Activated CD8-positive, alpha-beta memory T cell treated with anti-CD3 and anti-CD28 coated beads, Interleukin-2, amount 10 ng/mL, durations not matched to agents 7 days and 5 days (primary cell): ENCODE measurements around the gene CERS6. TPM values are rescaled to one million over a fixed set of nuclear protein-coding genes. Genes with fewer than 3 reads are reported as not detected.

Experiments
- ATAC-seq: fragments of 150-1000 bp; cut with Tn5 transposase; one replicate; pipeline ENCODE4 v1.10.0; 2021; ENCODE audit warnings: moderate library complexity
- CTCF ChIA-PET: fragments of 350-600 bp; sonication (Branson Sonifier 250); formaldehyde crosslinking; loops from one replicate; lab custom pipeline; 2021; ENCODE audit warnings: antibody characterized with exemption; lab: Charles Lee
- DNase-seq: peaks from one replicate; pipeline ENCODE4 v3.0.0-alpha.2; 2020
- H3K27ac Mint-ChIP-seq: one replicate; pipeline ENCODE4 v1.8.0; 2021; ENCODE audit warnings: mild to moderate bottlenecking, mixed read lengths
- H3K27me3 Mint-ChIP-seq: one replicate; pipeline ENCODE4 v1.8.0; 2021; ENCODE audit warnings: mixed read lengths
- H3K36me3 Mint-ChIP-seq: one replicate; pipeline ENCODE4 v1.8.0; 2021; ENCODE audit warnings: mild to moderate bottlenecking, mixed read lengths
- H3K4me1 Mint-ChIP-seq: one replicate; pipeline ENCODE4 v1.8.0; 2021; ENCODE audit warnings: mixed read lengths
- H3K4me3 Mint-ChIP-seq: one replicate; pipeline ENCODE4 v1.8.0; 2021; ENCODE audit warnings: mild to moderate bottlenecking, moderate library complexity, mixed read lengths
- H3K9me3 Mint-ChIP-seq: one replicate; pipeline ENCODE4 v1.8.0; 2022; ENCODE audit warnings: low read depth, mixed read lengths
- total RNA-seq, 2 experiments: library from RNA; stranded (reverse); gene quantifications; one replicate each; pipeline ENCODE4 v1.2.3, GENCODE V29; 2021

CERS6 gene
- total RNA-seq, 2 experiments from 2014 or later: 5.0 to 12.7 TPM

- Mint-ChIP-seq H3K36me3 (peaks cover 1% of the 10 kb centered on the region), H3K4me1 (peaks cover 21% of the 10 kb centered on the region), H3K4me3 (no peak overlapping the region), H3K27ac (no peak overlapping the region), H3K9me3 (peaks cover 2% of the 10 kb centered on the region), H3K27me3 (peaks cover 26% of the 10 kb centered on the region)
- CTCF ChIA-PET: no interaction called here
- DNase-seq (no peak), ATAC-seq (no peak)
These were observed 24.6 kb upstream of the CERS6 start for GRCh38 chr2:168431301-168432024.

DNA sequence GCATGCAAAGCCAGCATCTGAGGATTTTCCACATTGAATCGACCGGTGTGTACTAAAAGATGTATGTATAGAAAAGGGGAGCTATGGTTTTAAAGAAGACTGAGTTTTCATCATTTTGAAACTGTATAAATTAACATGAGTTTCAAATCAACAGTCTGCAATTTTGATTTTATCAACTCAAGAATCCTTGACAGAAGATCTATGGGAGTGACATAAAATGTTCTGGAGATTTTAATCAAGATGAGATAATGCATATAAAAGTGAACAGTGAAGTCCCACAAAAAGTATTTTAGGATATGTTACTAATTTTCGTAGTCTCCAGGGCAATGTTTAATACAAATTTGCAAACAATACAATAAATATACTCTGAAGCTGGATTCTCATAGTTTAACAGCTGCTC, 24.0 kb upstream of the CERS6 start:
- Mint-ChIP-seq H3K27ac (no peak overlapping the region), H3K36me3 (peaks cover 1% of the 10 kb centered on the region), H3K4me3 (no peak overlapping the region), H3K9me3 (peaks cover 2% of the 10 kb centered on the region), H3K4me1 (peaks cover 16% of the 10 kb centered on the region), H3K27me3 (peaks cover 26% of the 10 kb centered on the region)
- CTCF ChIA-PET: no interaction called here
- ATAC-seq: no peak
- DNase-seq: no peak

- Mint-ChIP-seq H3K4me3 (no peak overlapping the region), H3K36me3 (peaks cover 1% of the 10 kb centered on the region), H3K9me3 (peaks cover 2% of the 10 kb centered on the region), H3K27ac (peak overlapping the region; percentile 41), H3K27me3 (peaks cover 27% of the 10 kb centered on the region), H3K4me1 (peaks cover 16% of the 10 kb centered on the region)
- DNase-seq: no peak
- ATAC-seq: peak; percentile 42
- CTCF ChIA-PET: no interaction called here
These were observed 23.4 kb upstream of the CERS6 start for GRCh38 chr2:168432565-168433186.

GRCh38 chr2:168433527-168433926, 22.5 kb upstream of the CERS6 start:
- no peak overlapping the region for H3K27ac Mint-ChIP-seq
- ATAC-seq (no peak), DNase-seq (no peak)
- H3K9me3 Mint-ChIP-seq: peaks cover 2% of the 10 kb centered on the region
- peaks cover 27% of the 10 kb centered on the region for H3K27me3 Mint-ChIP-seq
- peaks cover 1% of the 10 kb centered on the region for H3K36me3 Mint-ChIP-seq
- CTCF ChIA-PET: no interaction called here
- H3K4me1 Mint-ChIP-seq: peaks cover 16% of the 10 kb centered on the region
- no peak overlapping the region for H3K4me3 Mint-ChIP-seq

GRCh38 chr2:168434146-168434545, 21.9 kb upstream of the CERS6 start:
- Mint-ChIP-seq H3K27me3 (peaks cover 24% of the 10 kb centered on the region), H3K4me1 (peaks cover 16% of the 10 kb centered on the region), H3K27ac (no peak overlapping the region), H3K4me3 (no peak overlapping the region), H3K9me3 (no peaks in the 10 kb centered on the region), H3K36me3 (peaks cover 1% of the 10 kb centered on the region)
- ATAC-seq: no peak
- DNase-seq: no peak
- CTCF ChIA-PET: interaction anchor here (0.8 kb wide), 1 partner anchor 14 kb away, joined by 3 read pairs; no protein-coding TSS in a partner anchor

GRCh38 chr2:168436840-168437239, 19.2 kb upstream of the CERS6 start:
- no peaks in the 10 kb centered on the region for H3K9me3 Mint-ChIP-seq
- CTCF ChIA-PET: no interaction called here
- H3K4me3 Mint-ChIP-seq: no peak overlapping the region

GRCh38 chr2:168438553-168438952, 17.5 kb upstream of the CERS6 start:
- Mint-ChIP-seq H3K27me3 (peaks cover 9% of the 10 kb centered on the region), H3K4me3 (no peak overlapping the region), H3K36me3 (no peaks in the 10 kb centered on the region), H3K27ac (no peak overlapping the region), H3K9me3 (no peaks in the 10 kb centered on the region), H3K4me1 (no peaks in the 10 kb centered on the region)
- CTCF ChIA-PET: no interaction called here
- ATAC-seq (no peak), DNase-seq (no peak)

More at GRCh38 chr2:168436840-168437239, 19.2 kb upstream of the CERS6 start:
- H3K4me1 Mint-ChIP-seq: peaks cover 14% of the 10 kb centered on the region
- ATAC-seq: no peak
- no peak overlapping the region for H3K27ac Mint-ChIP-seq
- DNase-seq: no peak
- peaks cover 17% of the 10 kb centered on the region for H3K27me3 Mint-ChIP-seq
- peaks cover 1% of the 10 kb centered on the region for H3K36me3 Mint-ChIP-seq

- Mint-ChIP-seq H3K27ac (no peak overlapping the region), H3K36me3 (no peaks in the 10 kb centered on the region), H3K4me1 (no peaks in the 10 kb centered on the region), H3K27me3 (peaks cover 5% of the 10 kb centered on the region), H3K4me3 (no peak overlapping the region), H3K9me3 (peaks cover 2% of the 10 kb centered on the region)
- no peak for DNase-seq
- no peak for ATAC-seq
- CTCF ChIA-PET: interaction anchor here (0.8 kb wide), 1 partner anchor 15 kb away, joined by 3 read pairs; no protein-coding TSS in a partner anchor
These were observed 16.5 kb upstream of the CERS6 start for GRCh38 chr2:168439536-168439935.

GRCh38 chr2:168441214-168441872, 14.7 kb upstream of the CERS6 start:
- Mint-ChIP-seq H3K4me1 (no peaks in the 10 kb centered on the region), H3K9me3 (peaks cover 9% of the 10 kb centered on the region), H3K36me3 (peaks cover 4% of the 10 kb centered on the region), H3K27me3 (peaks cover 5% of the 10 kb centered on the region), H3K27ac (no peak overlapping the region), H3K4me3 (no peak overlapping the region)
- ATAC-seq (no peak), DNase-seq (no peak)
- CTCF ChIA-PET: no interaction called here

DNA sequence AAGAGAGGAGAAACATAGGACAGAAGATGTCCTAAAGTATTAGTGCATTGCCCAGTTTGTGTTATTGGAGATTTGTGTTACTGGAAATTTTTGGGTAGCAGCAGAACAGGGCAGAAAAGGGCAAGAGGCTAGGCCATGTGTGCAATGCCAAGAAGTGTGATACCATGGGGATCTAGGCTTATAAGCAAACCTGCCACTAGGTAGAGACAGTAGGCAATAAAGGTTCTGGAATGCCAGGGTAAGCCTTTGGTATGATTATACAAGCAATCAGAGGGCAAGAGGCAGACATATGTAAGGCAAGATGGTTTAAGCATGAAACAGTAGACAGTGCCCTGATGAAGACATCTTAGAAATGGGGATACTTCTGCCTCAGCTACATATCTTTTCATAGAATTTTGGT, 12.3 kb upstream of the CERS6 start:
- Mint-ChIP-seq H3K27me3 (peaks cover 5% of the 10 kb centered on the region), H3K36me3 (peaks cover 6% of the 10 kb centered on the region), H3K27ac (no peak overlapping the region), H3K4me1 (no peaks in the 10 kb centered on the region), H3K4me3 (no peak overlapping the region), H3K9me3 (peaks cover 9% of the 10 kb centered on the region)
- no peak for ATAC-seq
- DNase-seq: no peak
- CTCF ChIA-PET: no interaction called here

- DNase-seq (no peak), ATAC-seq (no peak)
- Mint-ChIP-seq H3K4me1 (no peaks in the 10 kb centered on the region), H3K4me3 (no peak overlapping the region), H3K9me3 (peaks cover 9% of the 10 kb centered on the region), H3K27ac (no peak overlapping the region), H3K27me3 (peaks cover 10% of the 10 kb centered on the region), H3K36me3 (peaks cover 6% of the 10 kb centered on the region)
- CTCF ChIA-PET: no interaction called here
These were observed 10.1 kb upstream of the CERS6 start for GRCh38 chr2:168445960-168446359.

DNA sequence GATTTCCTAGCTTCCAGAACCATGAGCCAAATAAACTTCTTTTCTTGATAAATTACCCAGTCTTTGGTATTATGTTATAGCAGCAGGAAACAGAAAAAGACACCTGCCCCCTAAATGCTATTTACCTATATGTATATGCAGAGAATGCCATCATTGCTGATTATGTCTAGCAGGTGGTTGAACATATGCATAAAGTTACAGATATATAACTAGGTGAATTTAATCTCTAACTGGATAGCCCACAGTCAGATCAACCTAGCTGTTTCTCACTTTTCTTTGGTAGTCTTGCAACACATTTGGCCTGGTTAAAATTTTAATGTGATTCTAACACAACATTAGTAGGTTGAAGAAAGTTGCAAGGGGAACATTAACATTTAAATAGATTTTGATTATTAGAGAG, 7.1 kb upstream of the CERS6 start:
- no peaks in the 10 kb centered on the region for H3K4me1 Mint-ChIP-seq

GRCh38 chr2:168449419-168449818, 6.7 kb upstream of the CERS6 start:
- CTCF ChIA-PET: no interaction called here
- peaks cover 6% of the 10 kb centered on the region for H3K36me3 Mint-ChIP-seq
- peaks cover 7% of the 10 kb centered on the region for H3K9me3 Mint-ChIP-seq
- H3K27me3 Mint-ChIP-seq: peaks cover 12% of the 10 kb centered on the region
- H3K4me1 Mint-ChIP-seq: no peaks in the 10 kb centered on the region
- H3K4me3 Mint-ChIP-seq: no peak overlapping the region
- DNase-seq (no peak), ATAC-seq (no peak)
- H3K27ac Mint-ChIP-seq: no peak overlapping the region

More for the DNA sequence above, 7.1 kb upstream of the CERS6 start:
- Mint-ChIP-seq H3K27ac (no peak overlapping the region), H3K36me3 (peaks cover 6% of the 10 kb centered on the region), H3K4me3 (no peak overlapping the region), H3K9me3 (peaks cover 9% of the 10 kb centered on the region), H3K27me3 (peaks cover 12% of the 10 kb centered on the region)
- ATAC-seq (no peak), DNase-seq (no peak)
- CTCF ChIA-PET: interaction anchor here (0.7 kb wide), 1 partner anchor 14 kb away, joined by 3 read pairs; no protein-coding TSS in a partner anchor
